GM19035 (cell line): ENCODE results near the gene ILF2.

Experiments
- ATAC-seq: cut with Tn5 transposase; IDR thresholded peaks from one replicate; pipeline ENCODE4 v1.9.1; 2021; ENCODE audit not compliant: unreplicated experiment

Gene ILF2

GRCh38 chr1:153628638-153629342 is 42.0 kb downstream of the ILF2 start:
- ATAC-seq = no peak

DNA sequence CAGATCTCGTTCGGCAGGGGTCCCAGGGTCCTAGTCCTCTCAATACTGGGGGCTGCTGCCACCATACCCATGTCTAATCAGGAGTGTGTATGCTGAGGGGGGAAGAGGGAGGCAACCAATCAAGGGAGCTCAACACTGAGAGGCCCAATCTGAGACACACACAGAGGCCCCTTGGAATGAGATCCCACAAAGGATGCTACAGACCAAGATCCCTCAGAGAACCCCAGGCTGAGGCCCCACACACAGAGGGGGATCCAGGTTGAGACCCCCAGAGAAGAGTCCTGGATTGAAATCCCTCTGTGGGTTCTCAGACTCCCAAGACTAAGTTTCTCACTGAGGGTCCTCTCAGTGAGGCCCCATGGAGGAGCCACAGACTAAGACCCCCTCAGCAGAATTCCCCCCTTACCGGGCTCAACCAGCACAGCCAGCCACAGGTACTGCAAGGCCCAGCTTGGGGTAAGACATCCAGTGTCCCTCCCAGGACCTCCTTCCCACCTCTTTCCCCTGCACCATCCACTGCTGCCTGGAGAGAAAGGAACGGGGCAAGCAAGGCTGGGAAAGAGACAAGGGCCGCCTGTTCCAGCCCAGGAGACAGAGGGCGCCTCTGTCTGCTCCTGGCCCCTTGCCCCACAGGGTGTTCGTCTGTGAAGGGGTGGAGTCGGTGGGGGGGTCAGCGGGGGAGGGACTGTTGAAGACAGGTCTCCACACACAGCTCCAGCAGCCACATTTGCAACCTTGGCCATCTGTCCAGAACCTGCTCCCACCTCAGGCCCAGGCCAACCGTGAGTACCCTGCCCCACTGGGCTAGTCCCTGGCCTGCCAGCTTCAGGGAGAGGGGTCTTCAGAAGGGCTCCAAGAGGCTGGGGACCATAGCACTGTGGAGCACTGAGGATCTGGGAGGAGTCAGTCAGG is 42.8 kb downstream of the ILF2 start, which contains the start of gene S100A1:
S100A1 (plus strand) TSS at position 720 of the 912 bp plus-strand sequence. CDS start 2,088 bp downstream, outside the sequence.
- ATAC-seq = no peak

GRCh38 chr1:153626904-153627714 is 43.7 kb downstream of the ILF2 start, which contains the start of gene S100A13:
Gene S100A13, minus strand, starts transcription at chr1:153627505. Its CDS starts 1,033 bp downstream, at chr1:153626472.
- no peak for ATAC-seq

- no peak for ATAC-seq
These were observed 44.3 kb downstream of the ILF2 start for GRCh38 chr1:153626477-153626903.

DNA sequence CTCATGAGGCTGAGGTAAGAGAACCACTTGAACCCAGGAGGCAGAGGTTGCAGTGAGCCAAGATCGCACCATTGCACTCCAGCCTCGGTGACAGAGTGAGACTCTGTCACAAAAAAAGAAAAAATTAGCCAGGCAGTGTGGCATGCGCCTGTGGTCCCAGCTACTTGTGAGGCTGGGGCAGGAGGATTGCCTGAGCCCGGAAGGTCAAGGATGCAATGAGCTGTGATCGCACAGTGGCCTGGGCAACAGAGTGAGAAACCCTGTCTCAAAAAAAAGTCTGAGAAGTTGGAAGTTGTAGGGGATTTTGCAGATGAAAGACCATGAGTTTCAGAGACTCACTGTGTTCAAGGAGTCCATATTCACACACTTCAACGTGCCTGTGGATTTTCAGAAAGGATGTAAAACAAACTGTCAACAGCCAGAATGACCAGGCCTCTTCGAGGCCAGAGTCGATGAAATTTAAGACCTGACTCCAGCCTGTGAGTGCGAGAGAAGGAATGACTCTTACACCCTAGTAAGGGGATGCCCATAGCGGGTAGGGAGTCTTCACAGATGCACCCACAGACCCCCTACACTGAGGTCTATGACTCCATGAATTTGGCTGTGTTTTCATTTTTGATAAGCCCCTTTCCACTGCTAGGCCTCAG is 45.7 kb downstream of the ILF2 start:
- no peak for ATAC-seq

GRCh38 chr1:153623101-153623500 is 47.7 kb downstream of the ILF2 start:
- ATAC-seq = no peak

- no peak for ATAC-seq
These were observed 51.6 kb downstream of the ILF2 start for GRCh38 chr1:153619171-153619570.

DNA sequence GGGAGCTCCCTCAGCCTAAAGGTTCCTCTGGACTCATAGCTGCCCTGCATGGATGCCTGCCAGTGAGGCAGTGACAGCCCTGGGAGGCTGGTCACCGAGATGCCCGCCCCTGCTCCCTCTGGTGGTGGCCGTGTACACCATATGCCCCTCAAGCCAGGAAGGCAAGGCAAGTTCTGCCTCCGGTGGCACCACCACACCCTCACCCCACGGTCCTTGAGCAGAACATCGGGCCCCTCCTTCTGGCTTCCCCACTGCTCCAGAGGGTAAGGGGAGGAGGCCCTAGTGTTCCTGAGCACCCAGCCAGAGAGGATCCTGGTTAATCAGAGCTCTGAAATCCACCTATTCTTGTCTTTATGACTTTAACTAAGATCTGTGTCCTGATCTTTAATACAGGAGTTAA is 53.1 kb downstream of the ILF2 start:
- peak; percentile 73 for ATAC-seq

DNA sequence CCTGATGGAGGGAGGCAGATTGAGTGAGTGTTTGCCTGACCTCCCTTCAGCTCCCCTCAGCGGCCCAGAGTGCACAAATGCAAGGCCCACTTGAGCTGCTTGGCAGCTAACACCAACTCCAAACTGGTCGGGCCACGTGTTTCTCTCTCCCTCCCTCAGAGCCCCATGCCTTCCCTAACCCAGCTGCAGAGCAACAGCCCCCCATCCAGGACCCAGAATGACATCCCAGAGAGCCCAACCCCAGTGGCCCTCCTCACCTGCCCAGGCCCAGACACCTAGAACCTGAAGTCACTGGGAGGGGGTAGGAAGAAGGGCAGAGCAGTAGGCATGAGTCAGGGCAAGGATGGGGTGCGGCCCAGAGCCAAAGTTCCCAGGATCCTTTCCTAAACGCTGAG is 53.9 kb downstream of the ILF2 start:
- ATAC-seq = no peak

DNA sequence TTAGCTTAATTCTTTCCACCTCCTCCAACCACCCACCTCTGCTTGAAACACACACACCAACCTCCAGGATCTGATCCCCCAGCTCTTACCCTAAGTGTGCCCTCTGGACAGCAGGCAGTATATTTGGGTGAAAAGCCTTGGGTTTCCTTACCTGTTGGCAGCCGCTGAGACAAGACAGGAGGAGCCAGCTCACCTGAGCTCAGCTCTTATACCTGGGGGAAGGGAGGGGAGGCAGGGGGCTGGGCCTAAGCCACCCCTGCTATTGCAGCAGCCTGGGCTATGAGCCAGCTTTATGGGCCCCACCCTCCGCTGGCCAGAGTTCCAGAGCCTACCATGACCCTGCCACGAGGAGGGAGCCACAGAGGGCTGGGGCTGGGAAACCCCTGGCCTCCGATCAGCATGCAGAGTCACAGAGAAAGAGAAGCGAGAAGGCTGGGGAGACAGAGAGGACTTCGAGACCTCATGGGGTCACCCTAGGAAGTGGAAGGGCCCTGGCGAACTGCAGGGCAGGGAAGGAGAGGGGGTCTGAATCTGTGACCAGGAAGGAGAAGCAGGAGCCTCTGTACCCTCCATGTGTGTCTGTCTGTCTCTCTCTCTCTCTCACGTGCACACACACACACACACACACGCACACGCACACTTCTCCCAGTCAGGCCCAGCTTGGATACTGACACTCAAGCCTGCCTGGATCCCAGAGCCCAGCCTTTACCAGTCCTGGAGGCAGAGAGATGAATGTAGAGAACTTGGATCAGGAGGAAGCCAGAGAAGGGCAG is 54.5 kb downstream of the ILF2 start, which contains the start of gene S100A14:
S100A14 (minus strand) TSS at position 182 of the 773 bp plus-strand sequence. CDS start 467 bp downstream, outside the sequence.
- ATAC-seq = no peak

GRCh38 chr1:153615406-153615805 is 55.4 kb downstream of the ILF2 start:
- ATAC-seq = no peak

- no peak for ATAC-seq
These were observed 55.9 kb downstream of the ILF2 start for GRCh38 chr1:153614906-153615305.

DNA sequence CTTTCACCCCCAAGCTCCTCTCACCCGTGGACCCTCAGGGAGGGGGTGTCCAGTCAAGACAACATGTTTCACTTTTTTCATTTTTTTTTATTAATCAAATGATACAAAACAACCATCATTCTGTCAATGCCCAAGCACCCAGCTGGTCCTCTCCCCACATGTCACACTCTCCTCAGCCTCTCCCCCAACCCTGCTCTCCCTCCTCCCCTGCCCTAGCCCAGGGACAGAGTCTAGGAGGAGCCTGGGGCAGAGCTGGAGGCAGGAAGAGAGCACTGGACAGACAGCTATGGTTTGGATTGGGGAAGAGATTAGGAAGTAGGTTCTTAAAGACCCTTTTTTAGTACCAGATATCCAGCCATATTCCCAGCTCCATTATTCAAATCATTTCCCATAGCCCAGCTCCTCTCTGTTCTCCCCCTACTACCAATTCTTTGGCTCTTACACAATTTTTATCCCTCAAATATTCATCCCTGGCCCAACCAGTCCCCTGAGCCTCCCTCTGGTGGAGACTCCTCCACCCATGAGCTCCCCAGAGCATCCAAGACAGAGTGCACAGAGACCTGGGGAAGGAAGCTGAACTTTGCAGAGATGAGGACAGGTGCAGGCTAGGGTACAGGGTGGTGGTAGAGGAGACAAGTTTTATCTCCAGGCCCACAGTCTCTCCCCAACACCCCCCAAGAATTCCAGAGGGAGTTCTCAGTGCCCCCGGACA is 56.4 kb downstream of the ILF2 start:
- ATAC-seq = no peak

- ATAC-seq = no peak
These were observed 57.4 kb downstream of the ILF2 start for GRCh38 chr1:153613406-153613805.

DNA sequence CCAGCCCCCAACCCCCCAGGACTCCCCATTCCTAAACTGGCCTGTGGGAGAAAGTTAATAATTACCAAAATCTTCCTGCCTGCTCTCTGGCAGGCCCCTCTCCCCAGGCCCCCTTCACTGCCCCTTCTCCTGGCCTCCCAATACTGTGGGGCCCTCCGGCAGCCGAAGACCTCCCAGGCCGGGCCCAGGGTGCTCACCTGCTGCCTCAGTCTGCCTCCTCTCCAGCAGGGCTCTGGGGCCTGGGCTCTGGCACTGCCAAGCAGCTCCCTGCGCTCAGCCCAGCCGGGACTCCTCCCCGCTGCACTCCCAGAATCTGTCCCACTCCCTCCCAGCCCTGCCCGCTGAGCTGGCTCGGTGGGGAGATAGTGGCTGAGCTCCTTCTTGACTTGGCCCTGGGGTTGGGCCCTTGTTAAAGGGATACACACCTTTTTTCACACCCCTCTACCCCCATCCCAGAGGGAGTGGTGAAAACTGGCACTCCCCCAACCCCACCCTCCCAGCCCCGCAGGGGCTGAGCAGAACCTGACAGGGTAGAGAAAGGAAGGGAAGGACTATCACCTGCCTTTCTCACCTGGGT is 58.0 kb downstream of the ILF2 start, which contains the start of gene S100A16:
S100A16 (minus strand) TSS at position 383 of the 577 bp plus-strand sequence. CDS start 4,986 bp downstream, outside the sequence.
- ATAC-seq = no peak

GRCh38 chr1:153612111-153612754 is 58.6 kb downstream of the ILF2 start:
- ATAC-seq = no peak
